ENCODE measurements around the gene FLVCR2.

The FLVCR2 gene

GRCh38 chr14:75559451-75560222, 18.8 kb upstream of the FLVCR2 start:
- no peak overlapping the region for H3K4me3 ChIP-seq (ENCODE audit: low read length)
- H3K4me1 ChIP-seq (ENCODE audit: control insufficient read depth, low read depth, low read length) = peaks cover 8% of the 10 kb centered on the region
- no peak overlapping the region for H3K9ac ChIP-seq (ENCODE audit: low read length)
- H3K9me3 ChIP-seq (ENCODE audit: control insufficient read depth, low read depth, low read length) = no peaks in the 10 kb centered on the region
- no peaks in the 10 kb centered on the region for H3K36me3 ChIP-seq (ENCODE audit: control insufficient read depth, low read depth, low read length)
- no peaks in the 10 kb centered on the region for H3K27me3 ChIP-seq (ENCODE audit: control insufficient read depth, insufficient read depth, low read length)
- no peak overlapping the region for H3K27ac ChIP-seq (ENCODE audit: low read length)

DNA sequence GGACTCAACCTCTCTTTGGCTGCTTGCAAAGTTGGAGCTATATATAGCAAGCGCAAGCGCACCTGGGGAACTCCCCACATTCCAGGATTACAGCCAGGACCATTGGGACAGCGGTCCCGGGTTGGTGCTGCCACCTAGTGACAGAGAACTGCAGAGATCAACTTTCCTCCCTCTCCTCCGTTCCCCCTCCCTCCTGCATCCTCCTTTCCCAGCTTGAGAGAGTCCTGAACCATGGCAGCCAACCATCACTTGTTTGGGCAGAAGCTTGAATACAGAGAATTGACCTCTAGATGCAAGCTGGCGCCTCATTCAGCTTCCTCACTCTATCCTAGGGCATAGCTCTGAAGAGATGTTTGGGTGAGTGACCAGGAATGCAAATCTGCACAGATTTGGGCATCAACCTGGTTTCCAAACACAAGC, 17.4 kb upstream of the FLVCR2 start:
- Histone ChIP-seq H3K9me3 (ENCODE audit: control insufficient read depth, low read depth, low read length) (no peaks in the 10 kb centered on the region), H3K36me3 (ENCODE audit: control insufficient read depth, low read depth, low read length) (no peaks in the 10 kb centered on the region), H3K4me1 (ENCODE audit: control insufficient read depth, low read depth, low read length) (peaks cover 8% of the 10 kb centered on the region), H3K4me3 (ENCODE audit: low read length) (no peak overlapping the region), H3K27ac (ENCODE audit: low read length) (no peak overlapping the region), H3K27me3 (ENCODE audit: control insufficient read depth, insufficient read depth, low read length) (no peaks in the 10 kb centered on the region), H3K9ac (ENCODE audit: low read length) (no peak overlapping the region)

DNA sequence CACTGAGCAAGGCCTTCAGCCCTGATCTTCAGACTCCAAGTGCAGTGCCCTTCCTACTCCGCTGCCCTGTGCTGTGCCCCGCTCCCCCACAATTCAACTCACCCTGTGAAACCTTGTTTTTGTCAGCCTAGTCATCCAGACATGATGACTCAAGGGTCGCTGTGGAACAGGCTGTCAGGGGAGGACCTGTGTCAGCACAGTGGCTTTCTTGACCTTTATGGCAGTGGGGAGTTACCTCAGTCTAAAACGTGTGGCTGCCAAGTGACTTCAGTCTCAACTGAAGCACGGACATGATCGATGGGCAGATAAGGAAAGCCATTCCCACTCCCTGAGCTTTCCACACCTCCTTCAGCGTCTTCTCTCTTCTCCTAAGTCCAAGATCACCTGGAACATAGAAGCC, 16.3 kb upstream of the FLVCR2 start:
- Histone ChIP-seq H3K4me1 (ENCODE audit: control insufficient read depth, low read depth, low read length) (peaks cover 8% of the 10 kb centered on the region), H3K9ac (ENCODE audit: low read length) (no peak overlapping the region), H3K27ac (ENCODE audit: low read length) (no peak overlapping the region)

DNA sequence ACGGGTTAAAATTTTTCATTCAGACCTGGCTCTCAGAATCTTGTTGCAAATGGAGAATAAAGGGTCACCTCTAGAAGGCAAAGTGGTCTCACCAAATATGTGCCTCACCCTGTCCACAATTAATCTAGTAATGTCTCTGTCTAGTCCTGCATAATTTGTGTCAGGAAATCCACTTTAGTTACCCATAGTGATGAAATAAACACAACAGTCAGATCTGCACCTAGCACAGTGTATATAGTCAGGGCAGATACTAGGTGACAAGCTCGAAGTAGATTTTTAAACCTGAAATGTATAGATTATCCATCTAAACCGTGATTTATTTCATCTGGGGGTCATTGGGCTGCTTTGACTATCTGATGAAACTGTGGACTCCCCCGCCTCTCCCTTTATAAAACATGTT, 15.9 kb upstream of the FLVCR2 start:
- no peak overlapping the region for H3K4me3 ChIP-seq (ENCODE audit: low read length)
- no peaks in the 10 kb centered on the region for H3K9me3 ChIP-seq (ENCODE audit: control insufficient read depth, low read depth, low read length)
- H3K9ac ChIP-seq (ENCODE audit: low read length) = no peak overlapping the region
- H3K4me1 ChIP-seq (ENCODE audit: control insufficient read depth, low read depth, low read length) = peaks cover 8% of the 10 kb centered on the region
- no peak overlapping the region for H3K27ac ChIP-seq (ENCODE audit: low read length)
- no peaks in the 10 kb centered on the region for H3K36me3 ChIP-seq (ENCODE audit: control insufficient read depth, low read depth, low read length)
- H3K27me3 ChIP-seq (ENCODE audit: control insufficient read depth, insufficient read depth, low read length) = no peaks in the 10 kb centered on the region

More for the DNA sequence above, 16.3 kb upstream of the FLVCR2 start:
- Histone ChIP-seq H3K36me3 (ENCODE audit: control insufficient read depth, low read depth, low read length) (no peaks in the 10 kb centered on the region), H3K9me3 (ENCODE audit: control insufficient read depth, low read depth, low read length) (no peaks in the 10 kb centered on the region), H3K4me3 (ENCODE audit: low read length) (no peak overlapping the region), H3K27me3 (ENCODE audit: control insufficient read depth, insufficient read depth, low read length) (no peaks in the 10 kb centered on the region)

DNA sequence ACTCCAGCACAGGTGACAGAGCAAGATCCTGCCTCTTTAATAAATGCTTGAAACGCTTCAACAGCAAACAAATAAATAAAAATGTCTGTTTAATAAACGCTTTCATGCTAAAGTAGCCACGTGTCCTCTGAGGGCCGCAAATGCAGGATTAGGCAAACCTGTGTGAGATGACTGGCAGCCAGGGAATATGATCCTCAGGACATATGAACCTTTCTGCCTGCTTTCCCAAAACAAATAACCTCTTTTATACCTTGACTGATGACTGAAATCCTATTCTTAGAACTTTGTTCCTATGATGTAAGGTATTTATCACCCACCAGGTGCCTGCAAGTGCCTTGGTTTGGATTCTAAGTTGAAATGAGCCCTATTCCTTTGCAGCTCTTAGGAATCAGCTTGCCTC, 14.5 kb upstream of the FLVCR2 start:
- Histone ChIP-seq H3K36me3 (ENCODE audit: control insufficient read depth, low read depth, low read length) (no peaks in the 10 kb centered on the region), H3K27ac (ENCODE audit: low read length) (no peak overlapping the region), H3K4me3 (ENCODE audit: low read length) (no peak overlapping the region), H3K9ac (ENCODE audit: low read length) (no peak overlapping the region), H3K27me3 (ENCODE audit: control insufficient read depth, insufficient read depth, low read length) (no peaks in the 10 kb centered on the region), H3K4me1 (ENCODE audit: control insufficient read depth, low read depth, low read length) (peaks cover 8% of the 10 kb centered on the region), H3K9me3 (ENCODE audit: control insufficient read depth, low read depth, low read length) (no peaks in the 10 kb centered on the region)

DNA sequence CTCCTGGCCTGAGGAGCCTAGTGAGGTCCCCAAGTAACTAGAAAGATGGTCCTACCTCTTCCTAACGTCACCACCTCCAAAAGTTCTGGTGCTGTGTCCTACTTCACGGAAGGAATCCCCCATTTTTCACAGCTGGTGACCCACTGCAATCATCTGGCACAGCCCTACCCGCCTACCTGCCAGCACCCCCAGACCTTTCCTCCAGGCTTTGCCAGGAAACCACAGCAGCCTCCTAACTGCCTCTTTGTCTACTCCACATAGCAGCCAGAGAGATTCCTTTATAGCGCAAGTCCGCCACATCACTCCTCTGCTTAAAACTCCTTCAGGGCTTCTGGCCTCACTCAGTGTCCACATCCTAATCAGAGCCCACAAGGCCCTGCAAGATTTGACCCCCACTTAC, 13.4 kb upstream of the FLVCR2 start:
- Histone ChIP-seq H3K27ac (ENCODE audit: low read length) (no peak overlapping the region), H3K4me1 (ENCODE audit: control insufficient read depth, low read depth, low read length) (peaks cover 8% of the 10 kb centered on the region), H3K36me3 (ENCODE audit: control insufficient read depth, low read depth, low read length) (no peaks in the 10 kb centered on the region), H3K27me3 (ENCODE audit: control insufficient read depth, insufficient read depth, low read length) (no peaks in the 10 kb centered on the region), H3K9me3 (ENCODE audit: control insufficient read depth, low read depth, low read length) (no peaks in the 10 kb centered on the region), H3K4me3 (ENCODE audit: low read length) (no peak overlapping the region), H3K9ac (ENCODE audit: low read length) (no peak overlapping the region)

DNA sequence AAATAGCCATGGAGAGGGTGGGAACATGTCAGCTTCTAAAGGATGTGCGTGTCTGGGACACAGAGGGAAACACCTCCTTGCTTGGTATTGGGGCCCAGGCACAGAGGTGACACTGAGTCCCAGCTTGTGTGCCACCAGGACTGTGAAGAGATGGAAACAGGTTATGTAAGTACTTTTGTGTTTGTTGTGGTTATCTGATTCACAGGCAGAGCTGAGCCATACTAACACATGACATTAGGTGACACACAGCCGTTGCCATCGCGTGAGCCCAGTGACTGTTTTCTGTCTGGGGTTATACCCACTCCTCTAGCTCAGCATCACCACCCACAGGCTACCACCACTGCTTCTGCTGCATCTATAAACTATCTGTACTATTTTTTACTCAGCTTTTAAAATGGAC, 12.1 kb upstream of the FLVCR2 start:
- Histone ChIP-seq H3K9me3 (ENCODE audit: control insufficient read depth, low read depth, low read length) (no peaks in the 10 kb centered on the region), H3K27me3 (ENCODE audit: control insufficient read depth, insufficient read depth, low read length) (no peaks in the 10 kb centered on the region), H3K27ac (ENCODE audit: low read length) (no peak overlapping the region), H3K4me3 (ENCODE audit: low read length) (no peak overlapping the region), H3K9ac (ENCODE audit: low read length) (no peak overlapping the region), H3K36me3 (ENCODE audit: control insufficient read depth, low read depth, low read length) (no peaks in the 10 kb centered on the region), H3K4me1 (ENCODE audit: control insufficient read depth, low read depth, low read length) (no peaks in the 10 kb centered on the region)

- H3K27ac ChIP-seq (ENCODE audit: low read length) = no peak overlapping the region
- H3K36me3 ChIP-seq (ENCODE audit: control insufficient read depth, low read depth, low read length) = no peaks in the 10 kb centered on the region
- no peaks in the 10 kb centered on the region for H3K9me3 ChIP-seq (ENCODE audit: control insufficient read depth, low read depth, low read length)
- no peak overlapping the region for H3K4me3 ChIP-seq (ENCODE audit: low read length)
- no peaks in the 10 kb centered on the region for H3K4me1 ChIP-seq (ENCODE audit: control insufficient read depth, low read depth, low read length)
- H3K9ac ChIP-seq (ENCODE audit: low read length) = no peak overlapping the region
- no peaks in the 10 kb centered on the region for H3K27me3 ChIP-seq (ENCODE audit: control insufficient read depth, insufficient read depth, low read length)
Observed at GRCh38 chr14:75566752-75567151, 11.7 kb upstream of the FLVCR2 start.

GRCh38 chr14:75568140-75568539, 10.3 kb upstream of the FLVCR2 start:
- Histone ChIP-seq H3K4me3 (ENCODE audit: low read length) (no peak overlapping the region), H3K27me3 (ENCODE audit: control insufficient read depth, insufficient read depth, low read length) (no peaks in the 10 kb centered on the region), H3K4me1 (ENCODE audit: control insufficient read depth, low read depth, low read length) (no peaks in the 10 kb centered on the region), H3K27ac (ENCODE audit: low read length) (no peak overlapping the region), H3K9ac (ENCODE audit: low read length) (no peak overlapping the region), H3K36me3 (ENCODE audit: control insufficient read depth, low read depth, low read length) (no peaks in the 10 kb centered on the region), H3K9me3 (ENCODE audit: control insufficient read depth, low read depth, low read length) (no peaks in the 10 kb centered on the region)

DNA sequence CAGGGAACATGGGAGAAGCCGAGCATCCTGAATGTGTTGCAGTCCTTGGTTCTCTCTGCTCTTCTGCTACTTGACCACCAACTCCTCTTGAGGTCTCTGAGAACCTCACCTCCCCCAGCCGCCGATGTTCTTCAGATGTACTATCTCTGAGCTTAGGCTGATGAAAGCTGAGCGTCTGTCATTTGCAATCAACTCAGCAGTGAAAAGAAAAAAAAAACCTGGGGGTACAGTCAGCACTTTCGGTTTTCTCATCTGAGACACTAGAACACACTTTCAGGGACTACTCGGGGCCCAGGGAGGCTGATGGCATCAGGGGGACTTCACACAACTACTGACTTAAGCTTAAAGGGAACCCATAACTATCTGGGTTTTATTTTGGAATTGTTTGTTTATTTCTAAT, 9.6 kb upstream of the FLVCR2 start:
- no peaks in the 10 kb centered on the region for H3K27me3 ChIP-seq (ENCODE audit: control insufficient read depth, insufficient read depth, low read length)
- H3K27ac ChIP-seq (ENCODE audit: low read length) = no peak overlapping the region
- H3K36me3 ChIP-seq (ENCODE audit: control insufficient read depth, low read depth, low read length) = no peaks in the 10 kb centered on the region
- H3K9ac ChIP-seq (ENCODE audit: low read length) = no peak overlapping the region
- no peaks in the 10 kb centered on the region for H3K9me3 ChIP-seq (ENCODE audit: control insufficient read depth, low read depth, low read length)
- H3K4me3 ChIP-seq (ENCODE audit: low read length) = no peak overlapping the region
- no peaks in the 10 kb centered on the region for H3K4me1 ChIP-seq (ENCODE audit: control insufficient read depth, low read depth, low read length)

DNA sequence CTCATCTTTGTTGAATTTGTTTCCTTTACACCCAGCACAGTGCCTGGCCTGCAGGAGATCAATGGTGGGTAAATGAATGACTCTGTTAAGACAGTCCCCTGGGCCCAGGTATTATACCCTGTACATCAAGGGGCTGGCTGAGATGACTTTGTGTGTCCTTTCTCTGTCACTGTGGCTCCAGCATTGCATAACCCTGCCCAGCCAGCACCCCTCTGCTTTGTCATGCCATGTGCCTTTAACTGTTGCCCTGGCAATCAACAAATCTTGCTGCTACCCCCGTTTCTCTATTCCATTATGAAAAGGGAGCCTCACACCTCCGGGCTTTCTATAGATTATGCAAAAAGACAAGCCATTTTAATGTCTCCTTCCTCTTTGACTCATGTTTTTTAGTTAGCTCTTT, 7.6 kb upstream of the FLVCR2 start:
- Histone ChIP-seq H3K9ac (ENCODE audit: low read length) (no peak overlapping the region), H3K27me3 (ENCODE audit: control insufficient read depth, insufficient read depth, low read length) (no peaks in the 10 kb centered on the region), H3K27ac (ENCODE audit: low read length) (no peak overlapping the region)

DNA sequence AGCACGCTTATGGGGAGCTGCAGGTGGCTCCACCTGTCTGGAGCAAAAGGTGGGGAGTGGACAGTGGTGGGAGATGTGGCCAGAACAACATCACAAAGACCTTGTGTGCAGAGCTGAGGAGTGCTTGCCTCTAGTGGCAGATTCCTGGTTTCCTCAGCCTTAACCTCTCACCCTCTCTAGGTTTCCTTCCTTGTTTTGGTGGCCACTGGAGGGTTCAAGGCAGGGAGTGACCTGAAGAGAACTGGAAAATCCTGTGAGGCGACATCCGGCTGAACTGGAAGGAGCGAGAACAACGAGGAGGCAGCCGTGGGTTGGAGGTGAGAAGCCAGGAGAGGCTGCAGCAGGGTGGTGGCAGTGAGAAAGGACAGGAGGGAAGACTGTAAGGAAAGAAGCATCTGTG, 6.3 kb upstream of the FLVCR2 start:
- Histone ChIP-seq H3K9me3 (ENCODE audit: control insufficient read depth, low read depth, low read length) (no peaks in the 10 kb centered on the region), H3K36me3 (ENCODE audit: control insufficient read depth, low read depth, low read length) (no peaks in the 10 kb centered on the region), H3K9ac (ENCODE audit: low read length) (no peak overlapping the region), H3K27me3 (ENCODE audit: control insufficient read depth, insufficient read depth, low read length) (peaks cover 2% of the 10 kb centered on the region), H3K27ac (ENCODE audit: low read length) (no peak overlapping the region), H3K4me3 (ENCODE audit: low read length) (no peak overlapping the region), H3K4me1 (ENCODE audit: control insufficient read depth, low read depth, low read length) (no peaks in the 10 kb centered on the region)

More for the DNA sequence above, 7.6 kb upstream of the FLVCR2 start:
- Histone ChIP-seq H3K36me3 (ENCODE audit: control insufficient read depth, low read depth, low read length) (no peaks in the 10 kb centered on the region), H3K4me1 (ENCODE audit: control insufficient read depth, low read depth, low read length) (no peaks in the 10 kb centered on the region), H3K9me3 (ENCODE audit: control insufficient read depth, low read depth, low read length) (no peaks in the 10 kb centered on the region), H3K4me3 (ENCODE audit: low read length) (no peak overlapping the region)

Data from iPS-18a (cell line).